ENCODE results near the gene NHEJ1.

DNA sequence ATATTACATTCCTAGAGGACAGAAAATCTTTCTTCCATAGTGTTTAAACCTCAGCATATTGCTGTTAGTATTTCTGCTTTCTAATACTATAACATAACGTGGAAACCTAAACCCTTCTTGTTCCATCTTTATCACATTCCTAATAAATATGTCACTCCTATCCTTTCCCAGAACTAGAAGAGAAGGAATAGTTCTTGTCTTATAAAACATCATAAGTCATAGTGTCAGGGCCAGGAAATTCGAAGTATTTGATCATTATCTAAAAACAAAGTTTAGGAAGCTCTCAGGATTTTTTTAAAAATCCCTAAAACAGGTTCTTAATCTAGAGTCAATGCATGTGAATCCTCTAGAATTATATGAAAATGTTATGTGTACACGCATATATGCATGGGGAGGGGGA is 2.0 kb downstream of the NHEJ1 start:
- TF ChIP-seq POLR2AphosphoS5 (IDR thresholded peaks at IDR 0.05; ENCODE audit: low read depth, low read length), result no peak
- TF ChIP-seq TAF1 (IDR thresholded peaks at IDR 0.05; ENCODE audit: borderline replicate concordance, insufficient read depth, low read length), result no peak
- no peak for TF ChIP-seq SIN3A (IDR thresholded peaks at IDR 0.05; ENCODE audit: borderline replicate concordance, insufficient read depth, low read length)
- TF ChIP-seq, protein P1, sequence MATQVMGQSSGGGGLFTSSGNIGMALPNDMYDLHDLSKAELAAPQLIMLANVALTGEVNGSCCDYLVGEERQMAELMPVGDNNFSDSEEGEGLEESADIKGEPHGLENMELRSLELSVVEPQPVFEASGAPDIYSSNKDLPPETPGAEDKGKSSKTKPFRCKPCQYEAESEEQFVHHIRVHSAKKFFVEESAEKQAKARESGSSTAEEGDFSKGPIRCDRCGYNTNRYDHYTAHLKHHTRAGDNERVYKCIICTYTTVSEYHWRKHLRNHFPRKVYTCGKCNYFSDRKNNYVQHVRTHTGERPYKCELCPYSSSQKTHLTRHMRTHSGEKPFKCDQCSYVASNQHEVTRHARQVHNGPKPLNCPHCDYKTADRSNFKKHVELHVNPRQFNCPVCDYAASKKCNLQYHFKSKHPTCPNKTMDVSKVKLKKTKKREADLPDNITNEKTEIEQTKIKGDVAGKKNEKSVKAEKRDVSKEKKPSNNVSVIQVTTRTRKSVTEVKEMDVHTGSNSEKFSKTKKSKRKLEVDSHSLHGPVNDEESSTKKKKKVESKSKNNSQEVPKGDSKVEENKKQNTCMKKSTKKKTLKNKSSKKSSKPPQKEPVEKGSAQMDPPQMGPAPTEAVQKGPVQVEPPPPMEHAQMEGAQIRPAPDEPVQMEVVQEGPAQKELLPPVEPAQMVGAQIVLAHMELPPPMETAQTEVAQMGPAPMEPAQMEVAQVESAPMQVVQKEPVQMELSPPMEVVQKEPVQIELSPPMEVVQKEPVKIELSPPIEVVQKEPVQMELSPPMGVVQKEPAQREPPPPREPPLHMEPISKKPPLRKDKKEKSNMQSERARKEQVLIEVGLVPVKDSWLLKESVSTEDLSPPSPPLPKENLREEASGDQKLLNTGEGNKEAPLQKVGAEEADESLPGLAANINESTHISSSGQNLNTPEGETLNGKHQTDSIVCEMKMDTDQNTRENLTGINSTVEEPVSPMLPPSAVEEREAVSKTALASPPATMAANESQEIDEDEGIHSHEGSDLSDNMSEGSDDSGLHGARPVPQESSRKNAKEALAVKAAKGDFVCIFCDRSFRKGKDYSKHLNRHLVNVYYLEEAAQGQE (IDR thresholded peaks at IDR 0.05; ENCODE audit: insufficient read depth in 1 of 2, low read depth in 2 of 2, low read length in 2 of 2), result no peak
- TF ChIP-seq FOXP2 (optimal IDR thresholded peaks at IDR 0.05; ENCODE audit: borderline replicate concordance, extremely low read depth, extremely low read length, insufficient read depth), result no peak
